CD4-positive, alpha-beta T cell treated with Interferon alpha-2 for 1 hour (primary cell): ENCODE data around the gene CCDC112.
A peak's percentile ranks its signal among the peaks of the same experiment; 100 is the strongest.
"Not testable (repeated sequence)": the region's sequence is repeated elsewhere in the genome, so short reads cannot be mapped to it uniquely, and the experiment has no call there.

ENCODE experiments used
- DNase-seq, 2 donors: peaks; one replicate each; pipeline ENCODE4 v3.0.0-alpha.2; 2020 to 2022

Gene CCDC112, protein sequence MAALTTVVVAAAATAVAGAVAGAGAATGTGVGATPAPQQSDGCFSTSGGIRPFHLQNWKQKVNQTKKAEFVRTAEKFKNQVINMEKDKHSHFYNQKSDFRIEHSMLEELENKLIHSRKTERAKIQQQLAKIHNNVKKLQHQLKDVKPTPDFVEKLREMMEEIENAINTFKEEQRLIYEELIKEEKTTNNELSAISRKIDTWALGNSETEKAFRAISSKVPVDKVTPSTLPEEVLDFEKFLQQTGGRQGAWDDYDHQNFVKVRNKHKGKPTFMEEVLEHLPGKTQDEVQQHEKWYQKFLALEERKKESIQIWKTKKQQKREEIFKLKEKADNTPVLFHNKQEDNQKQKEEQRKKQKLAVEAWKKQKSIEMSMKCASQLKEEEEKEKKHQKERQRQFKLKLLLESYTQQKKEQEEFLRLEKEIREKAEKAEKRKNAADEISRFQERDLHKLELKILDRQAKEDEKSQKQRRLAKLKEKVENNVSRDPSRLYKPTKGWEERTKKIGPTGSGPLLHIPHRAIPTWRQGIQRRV

GRCh38 chr5:115296124-115297022, at the start of gene CCDC112:
CCDC112 (minus strand) TSS chr5:115296654; CDS start chr5:115296543, 111 bp downstream.
- peak; percentile 73 to 81 for DNase-seq

DNA sequence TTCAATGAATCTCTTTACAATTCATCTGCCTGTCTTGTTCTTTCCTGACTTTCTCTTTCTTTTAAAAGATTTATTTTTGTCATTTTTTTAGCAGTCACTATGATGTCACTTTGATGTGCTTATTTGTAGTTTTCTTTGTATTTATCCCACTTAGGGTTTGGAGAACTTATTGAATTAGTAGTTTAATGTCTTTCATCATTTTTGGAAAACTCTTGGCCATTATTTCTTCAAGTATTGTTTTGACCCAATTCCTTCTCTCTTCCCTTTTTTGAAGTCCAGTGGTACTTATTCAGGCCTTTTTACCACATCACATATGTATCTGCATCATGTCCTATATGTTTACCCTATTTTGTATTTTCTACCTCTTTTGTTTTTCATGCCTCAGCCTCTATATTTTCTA, 48.9 kb upstream of the CCDC112 start:
- DNase-seq, result no peak

DNA sequence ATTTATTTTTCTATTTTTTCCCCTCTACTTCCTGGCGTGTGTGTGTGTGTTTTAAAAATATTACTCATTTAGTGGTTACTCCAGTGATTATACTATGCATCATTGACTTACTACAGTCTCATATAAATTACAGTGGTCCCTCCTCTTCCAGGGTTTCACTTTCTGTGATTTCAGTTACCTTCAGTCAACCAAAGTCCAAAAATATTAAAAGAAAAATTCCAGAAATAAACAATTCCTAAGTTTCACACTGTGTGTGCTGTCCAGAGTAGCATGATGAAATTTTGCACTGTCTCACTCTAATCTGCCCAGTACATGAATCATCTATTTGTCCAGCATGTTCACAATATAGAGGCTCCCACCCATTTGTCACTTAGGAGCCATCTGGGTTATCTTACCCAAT, 47.4 kb upstream of the CCDC112 start:
- DNase-seq, result no peak

GRCh38 chr5:115342590-115343377, 46.3 kb upstream of the CCDC112 start:
- DNase-seq, result no peak

DNA sequence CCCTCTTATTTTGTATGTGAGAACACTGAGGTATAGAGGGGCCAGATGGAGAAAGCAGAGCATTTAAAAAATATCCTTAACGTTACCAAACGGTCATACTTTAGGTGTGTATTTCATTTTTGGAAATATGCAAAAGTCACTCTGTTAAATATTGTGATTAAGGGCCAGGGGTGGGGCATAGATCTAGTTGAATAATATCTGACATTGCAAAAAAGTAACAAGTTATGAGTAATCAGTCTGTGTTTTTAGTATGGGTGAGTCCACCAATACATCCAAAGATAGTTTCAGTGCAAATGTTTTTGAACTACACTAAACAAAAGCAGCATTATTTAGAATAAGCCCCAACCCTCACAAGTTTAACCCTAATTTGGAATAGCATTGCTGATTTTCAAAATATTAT, 45.3 kb upstream of the CCDC112 start:
- DNase-seq, result no peak

DNA sequence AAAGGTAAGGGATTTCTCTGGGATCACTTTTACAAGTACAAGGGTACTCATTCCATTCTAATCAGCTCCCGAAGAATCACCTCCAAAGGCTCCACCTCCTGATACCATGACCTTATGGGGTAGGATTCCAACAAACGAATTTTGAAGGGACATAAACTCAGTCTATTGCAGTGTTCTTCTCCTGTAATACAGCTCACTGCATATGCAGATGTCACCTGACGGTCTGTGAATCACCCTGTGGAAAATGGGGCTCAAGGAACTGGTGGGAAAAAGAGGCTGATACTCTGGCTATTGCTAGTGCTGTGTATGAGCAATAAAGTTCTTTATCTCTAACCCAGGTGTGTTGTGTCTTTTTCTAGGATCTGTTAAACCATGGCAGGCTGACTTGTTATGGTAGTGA, 42.4 kb upstream of the CCDC112 start:
- no peak for DNase-seq

GRCh38 chr5:115337882-115338281, 41.4 kb upstream of the CCDC112 start:
- no peak for DNase-seq

- no peak for DNase-seq
Observed at GRCh38 chr5:115336964-115337363, 40.5 kb upstream of the CCDC112 start.

GRCh38 chr5:115336201-115336720, 39.8 kb upstream of the CCDC112 start:
- no peak for DNase-seq

GRCh38 chr5:115335301-115335700, 38.8 kb upstream of the CCDC112 start:
- no peak for DNase-seq

GRCh38 chr5:115333164-115333563, 36.7 kb upstream of the CCDC112 start:
- DNase-seq, result no peak

DNA sequence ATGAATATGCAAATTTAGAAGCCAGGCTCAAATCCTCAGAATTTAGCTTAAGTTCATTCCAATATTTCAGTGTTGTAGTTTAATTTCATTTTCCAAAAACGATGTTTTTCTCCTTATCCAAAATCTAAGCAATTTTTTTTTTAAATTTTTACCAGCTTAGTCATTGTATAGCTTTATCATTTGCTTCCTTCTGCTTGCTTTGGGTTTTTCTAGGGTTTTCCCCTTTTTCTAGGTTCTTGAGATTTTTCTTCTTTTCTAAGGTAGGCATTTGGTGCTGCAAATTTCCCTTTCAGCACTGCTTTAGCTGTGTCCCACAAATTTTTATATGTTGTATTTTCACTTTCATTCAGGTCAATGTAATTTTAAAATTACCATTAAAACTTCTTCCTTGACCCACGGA, 34.4 kb upstream of the CCDC112 start:
- no peak for DNase-seq

- DNase-seq, result no peak
Observed at GRCh38 chr5:115329475-115329874, 33.0 kb upstream of the CCDC112 start.

GRCh38 chr5:115328617-115329274, 32.3 kb upstream of the CCDC112 start:
- DNase-seq, result not testable (repeated sequence)

GRCh38 chr5:115325296-115325959, 29.0 kb upstream of the CCDC112 start:
- DNase-seq, result no peak

- no peak for DNase-seq
Observed at GRCh38 chr5:115324021-115324420, 27.6 kb upstream of the CCDC112 start.

DNA sequence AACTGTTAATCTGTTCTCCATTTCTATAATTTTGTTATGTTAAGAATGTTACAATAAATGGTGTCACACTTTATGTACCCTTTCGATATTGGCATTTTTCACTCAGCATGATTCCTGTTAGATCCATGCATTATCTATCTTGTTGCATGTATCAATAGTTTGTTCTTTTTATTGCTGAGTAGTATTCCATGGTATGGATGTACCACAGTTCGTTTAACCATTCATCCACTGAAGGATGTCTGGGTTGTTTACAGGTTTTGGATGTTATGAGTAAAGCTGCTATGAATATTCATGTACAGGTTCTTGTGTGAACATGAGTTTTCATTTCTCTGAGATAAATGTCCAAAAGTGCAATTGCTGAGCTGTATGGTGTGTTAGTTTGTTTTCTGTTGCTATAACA, 26.3 kb upstream of the CCDC112 start:
- no peak for DNase-seq

- no peak for DNase-seq
Observed at GRCh38 chr5:115321309-115321708, 24.9 kb upstream of the CCDC112 start.

DNA sequence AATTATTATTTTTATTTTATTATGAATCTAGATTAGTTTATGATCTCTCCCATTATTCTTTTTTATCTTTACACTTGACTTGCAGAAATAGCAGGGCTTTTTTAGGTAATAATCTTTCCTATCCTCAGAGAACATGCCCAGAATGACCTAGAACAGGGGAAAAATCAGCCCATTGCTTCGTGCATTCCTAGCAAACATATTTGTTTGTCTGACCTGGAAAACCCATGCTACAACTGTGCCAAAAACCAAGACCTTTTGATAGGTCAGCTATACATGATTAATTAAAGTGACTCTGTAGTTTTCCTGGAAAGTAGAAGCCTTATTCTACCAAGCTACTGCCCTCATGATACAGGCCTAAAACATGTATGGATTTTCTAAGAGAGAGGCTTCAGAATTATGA, 24.1 kb upstream of the CCDC112 start:
- DNase-seq, result no peak

DNA sequence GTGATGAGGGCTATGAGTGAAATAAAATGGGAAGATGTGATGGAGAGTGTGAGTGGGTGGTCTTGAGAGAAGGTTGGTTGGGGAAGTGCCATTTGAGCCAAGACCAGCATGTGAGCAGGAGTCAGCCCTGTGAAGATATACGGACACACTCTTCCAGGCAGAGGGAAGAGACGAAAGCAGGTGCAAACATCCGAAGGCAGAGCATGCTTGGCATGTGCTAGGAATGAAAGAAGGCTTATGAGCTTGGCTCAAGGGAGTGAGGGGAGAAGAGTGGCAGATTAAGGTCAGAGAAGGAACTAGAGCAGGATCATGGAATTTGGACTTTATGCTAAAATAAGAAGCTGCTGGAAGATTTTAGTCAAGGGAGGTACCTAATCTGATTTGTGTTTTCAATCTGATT, 23.6 kb upstream of the CCDC112 start:
- no peak for DNase-seq

DNA sequence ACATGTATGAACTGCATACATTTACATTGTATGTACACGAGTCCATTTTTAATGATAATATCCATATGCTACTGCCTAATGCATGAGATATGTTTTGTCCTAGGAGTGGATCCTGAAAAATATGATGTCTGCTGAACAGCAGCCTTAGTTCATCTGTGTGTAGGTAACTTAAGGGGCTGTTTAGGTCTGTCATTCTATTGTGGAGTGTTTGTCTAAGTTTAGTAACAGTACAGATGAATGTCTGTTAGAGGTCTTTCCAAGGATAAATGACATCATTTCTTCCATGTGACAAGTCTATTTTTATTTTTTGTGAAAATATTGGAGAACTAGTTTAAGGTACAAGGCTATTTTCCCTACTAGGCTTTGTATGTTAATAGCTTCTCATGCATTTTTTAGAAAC, 22.6 kb upstream of the CCDC112 start:
- no peak for DNase-seq
